RKO (cell line): ENCODE data around the gene VAMP4.
"Not testable (repeated sequence)": the region's sequence is repeated elsewhere in the genome, so short reads cannot be mapped to it uniquely, and the experiment has no call there.

ENCODE experiments used
- DNase-seq: peaks from one replicate; pipeline ENCODE4 v3.0.0-alpha.2; 2016; ENCODE audit warnings: low spot score

The VAMP4 gene

DNA sequence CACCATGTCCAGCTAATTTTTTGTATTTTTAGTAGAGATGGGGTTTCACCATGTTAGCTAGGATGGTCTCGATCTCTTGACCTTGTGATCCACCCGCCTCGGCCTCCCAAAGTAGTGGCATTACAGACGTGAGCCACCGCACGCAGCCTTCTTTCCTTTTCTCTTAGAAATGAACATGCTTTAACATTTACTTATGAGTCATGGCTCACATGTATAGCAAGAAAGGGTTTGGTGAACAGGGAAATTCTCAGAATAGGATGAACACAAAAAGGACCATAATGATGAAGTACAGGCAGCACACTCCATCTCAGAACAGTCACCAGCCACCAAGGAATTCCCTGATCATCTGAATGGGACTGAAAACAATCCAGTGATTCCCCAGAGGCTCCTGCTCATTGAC is 9.4 kb upstream of the VAMP4 start:
- no peak for DNase-seq

DNA sequence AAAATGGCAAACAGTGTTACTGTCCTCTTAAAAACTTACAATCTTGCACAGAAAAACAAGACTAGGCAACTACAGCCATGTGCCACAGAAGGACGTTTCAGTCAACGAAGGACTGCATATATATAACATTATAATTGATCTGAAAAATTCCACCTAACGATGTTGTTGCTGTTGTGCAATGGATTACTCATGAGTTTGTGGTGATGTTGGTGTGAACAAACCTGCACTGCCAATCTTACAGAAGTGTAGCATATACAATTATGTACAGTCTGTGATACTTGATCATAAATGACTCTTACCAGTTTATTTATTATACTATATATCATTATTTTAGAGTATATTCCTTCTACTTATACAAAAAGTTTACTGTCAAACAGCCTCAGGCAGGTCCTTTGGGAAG is 6.8 kb upstream of the VAMP4 start:
- DNase-seq: no peak

DNA sequence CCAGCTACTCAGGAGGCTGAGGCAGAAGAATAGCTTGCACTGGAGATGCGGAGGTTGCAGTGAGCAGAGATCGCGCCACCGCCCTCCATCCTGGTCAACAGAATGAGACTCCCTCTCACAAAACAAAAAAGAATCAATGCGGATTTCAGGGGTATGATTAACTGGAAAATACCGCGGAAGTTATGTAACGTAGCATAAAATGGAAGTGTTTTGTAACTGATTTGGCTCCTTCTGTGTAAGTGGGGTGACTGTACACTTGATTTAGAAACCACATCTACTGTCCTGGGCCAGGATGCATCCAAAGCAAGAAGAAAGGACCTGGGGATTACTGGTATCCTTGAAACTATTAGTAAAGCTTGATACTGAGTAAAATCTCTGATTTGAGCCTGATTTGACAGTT is 3.1 kb upstream of the VAMP4 start:
- DNase-seq: no peak

DNA sequence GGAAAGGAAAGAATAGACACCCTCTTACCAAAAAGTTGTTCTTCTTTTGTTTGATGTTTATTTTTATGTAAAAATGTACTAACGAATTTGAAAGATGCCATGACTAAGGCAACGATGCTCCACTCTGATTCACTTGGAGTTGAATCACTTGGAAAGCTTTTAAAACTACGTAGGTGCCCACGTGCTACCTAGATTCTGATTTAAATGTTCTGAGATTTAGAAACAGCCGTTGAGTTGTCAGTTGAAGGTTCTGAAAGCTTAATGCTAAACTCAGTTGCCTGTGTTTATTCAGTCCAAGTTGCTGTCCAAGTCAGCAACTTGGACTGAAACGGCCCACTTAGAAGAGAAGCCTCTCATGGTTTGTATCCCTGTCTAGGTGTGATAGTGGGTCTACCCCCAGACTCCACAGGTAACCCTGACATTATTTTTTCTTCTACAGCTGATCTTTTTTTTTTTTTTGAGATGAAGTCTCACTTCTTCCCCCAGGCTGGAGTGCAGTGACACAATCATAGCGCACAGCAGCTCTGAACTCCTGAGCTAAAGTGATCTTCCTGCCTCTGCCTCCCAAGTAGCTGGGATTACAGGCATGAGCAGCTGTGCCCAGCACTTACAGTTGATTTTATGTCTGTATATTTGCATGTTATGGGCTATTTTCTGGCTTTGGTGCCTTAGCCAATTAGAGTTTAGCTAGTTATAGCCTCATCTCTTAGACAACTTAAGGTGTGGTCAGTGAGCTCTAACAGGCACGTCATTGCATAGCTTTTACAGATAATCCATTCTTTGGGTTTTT is 1.4 kb upstream of the VAMP4 start:
- DNase-seq: peak; percentile 93

DNA sequence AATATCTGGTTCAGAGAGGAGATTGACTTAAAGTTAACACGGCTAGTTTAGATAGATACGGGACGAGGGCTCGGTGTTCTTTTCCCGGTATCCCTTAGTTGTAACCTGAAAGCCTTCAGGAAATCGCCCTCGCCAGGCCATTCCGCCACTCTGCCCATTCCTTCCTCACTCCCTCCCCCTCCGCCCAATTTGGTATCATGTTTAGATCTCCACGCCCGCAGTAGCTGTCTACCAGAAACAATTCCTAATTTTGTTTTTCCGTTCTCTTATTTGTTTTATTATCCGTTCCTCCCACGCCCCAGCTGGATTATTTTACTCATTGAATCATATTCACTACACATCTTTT is 685 bp upstream of the VAMP4 start:
- DNase-seq: peak; percentile 63

DNA sequence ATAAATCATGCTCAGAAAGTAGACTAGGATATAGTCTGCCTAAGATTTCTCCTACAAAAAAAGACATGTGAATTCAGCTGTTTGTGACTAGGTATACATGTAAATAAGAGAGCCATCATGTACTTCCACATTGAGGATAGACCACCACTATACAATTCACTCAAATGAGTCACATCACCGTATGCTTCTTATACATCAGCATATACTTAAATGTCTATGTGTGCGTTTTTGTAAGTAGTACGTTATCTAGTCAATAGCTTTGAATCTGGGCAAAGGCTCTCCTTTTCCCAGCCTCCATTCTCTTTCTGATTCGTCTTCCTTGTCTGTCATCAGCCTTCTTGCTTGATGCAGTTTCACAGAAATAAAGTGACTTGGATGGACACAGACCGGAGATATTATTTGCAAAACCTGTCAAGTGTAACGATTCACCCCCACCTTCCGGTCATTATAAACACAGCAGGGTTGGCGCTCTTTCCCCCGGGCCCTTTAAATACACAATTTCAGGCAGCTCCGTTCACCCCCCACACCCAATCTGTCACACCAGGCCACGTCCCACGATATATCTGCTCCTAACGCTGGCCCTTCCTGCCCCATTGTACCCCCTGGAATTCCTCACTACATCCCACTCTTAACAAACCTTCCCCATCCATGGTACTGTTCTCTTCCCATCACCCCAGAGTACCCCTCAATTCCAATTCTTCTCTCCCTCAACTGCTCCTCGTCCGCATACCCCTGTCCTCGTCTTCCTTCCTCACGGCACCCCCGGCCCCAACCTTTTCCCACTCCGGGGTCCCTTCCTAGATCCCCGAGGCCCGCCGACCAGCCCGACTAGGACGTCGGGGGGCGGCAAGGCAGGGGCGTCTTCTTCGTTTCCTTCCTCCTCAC is 636 bp downstream of the VAMP4 start:
- DNase-seq: peak; percentile 80

DNA sequence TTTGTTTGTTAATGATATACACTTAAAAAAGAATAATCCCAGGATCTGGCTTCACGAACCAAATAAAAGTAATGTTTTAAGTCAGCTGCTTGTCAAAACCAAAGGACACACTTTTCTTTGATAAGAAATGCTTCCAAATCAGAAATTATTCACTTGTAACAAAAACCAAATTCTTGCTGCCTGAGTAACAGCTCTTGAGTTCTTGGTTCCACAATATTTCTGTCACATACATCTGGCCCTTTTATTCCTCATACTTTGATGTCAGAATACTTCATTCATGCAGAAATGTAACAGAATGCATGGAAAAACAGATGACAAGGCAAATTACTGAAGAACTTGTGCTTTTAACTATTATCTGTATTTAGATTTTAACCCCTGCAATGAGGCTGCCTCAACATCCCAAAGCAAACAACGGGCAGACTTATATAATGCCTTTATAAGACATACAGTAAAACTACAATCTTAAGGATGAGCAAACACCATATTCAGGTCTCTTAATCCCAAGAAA is 1.5 kb downstream of the VAMP4 start:
- peak; percentile 29 for DNase-seq

DNA sequence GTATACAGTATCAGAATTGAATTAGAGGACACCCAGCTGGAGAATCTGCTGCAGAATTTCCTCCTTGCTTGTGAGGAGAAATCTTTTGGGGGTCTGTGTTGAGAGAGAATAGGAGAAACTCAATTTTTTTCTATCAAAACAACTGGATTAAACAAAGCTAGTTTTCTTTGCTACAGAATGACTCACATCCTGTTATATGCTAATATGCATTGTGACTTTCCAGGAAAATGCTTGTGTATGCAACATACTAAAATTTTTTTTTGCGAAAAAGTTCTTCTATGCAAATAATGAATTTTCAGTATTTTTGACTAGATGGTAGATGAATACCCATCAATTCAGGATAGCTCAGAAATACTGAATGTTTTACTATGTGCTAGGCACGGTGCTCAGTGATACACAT is 2.2 kb downstream of the VAMP4 start:
- DNase-seq: peak; percentile 53

DNA sequence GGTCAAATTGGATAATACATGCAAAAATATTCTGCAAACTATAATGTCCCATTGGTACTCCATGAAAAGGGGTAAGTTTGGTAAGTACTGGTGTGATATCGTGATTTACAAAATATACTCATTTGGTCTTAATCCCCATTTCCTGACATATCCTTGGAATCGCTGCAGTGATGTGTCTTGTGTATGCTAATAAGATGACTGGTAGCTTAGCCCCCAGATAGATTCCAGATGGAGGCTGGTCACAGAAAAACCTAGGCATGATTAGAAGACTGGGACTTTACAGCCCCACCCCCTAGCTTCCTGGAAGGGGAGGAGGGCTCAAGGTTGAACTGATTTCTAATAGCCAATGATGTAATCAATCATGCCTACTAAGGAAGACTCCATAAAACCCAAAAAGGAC is 3.0 kb downstream of the VAMP4 start:
- DNase-seq: no peak

DNA sequence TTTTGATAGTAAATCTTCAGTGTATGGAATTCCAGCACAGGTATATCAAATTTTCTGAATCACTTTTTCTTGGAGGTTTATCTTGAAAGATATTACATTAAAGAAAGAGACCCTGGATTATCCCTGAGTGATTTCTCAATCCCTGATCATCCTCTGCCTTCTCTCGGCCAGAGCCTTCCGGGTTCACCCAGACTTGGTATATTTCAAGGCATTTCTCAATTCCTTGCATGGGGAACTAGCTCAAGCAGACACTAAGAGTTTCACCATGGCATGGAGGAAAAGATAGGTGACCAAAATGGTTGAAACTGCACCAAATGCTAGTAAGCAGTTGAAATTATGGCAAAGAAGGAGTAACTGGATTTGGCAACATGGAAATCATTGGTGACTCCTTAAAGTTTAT is 5.7 kb downstream of the VAMP4 start:
- no peak for DNase-seq

DNA sequence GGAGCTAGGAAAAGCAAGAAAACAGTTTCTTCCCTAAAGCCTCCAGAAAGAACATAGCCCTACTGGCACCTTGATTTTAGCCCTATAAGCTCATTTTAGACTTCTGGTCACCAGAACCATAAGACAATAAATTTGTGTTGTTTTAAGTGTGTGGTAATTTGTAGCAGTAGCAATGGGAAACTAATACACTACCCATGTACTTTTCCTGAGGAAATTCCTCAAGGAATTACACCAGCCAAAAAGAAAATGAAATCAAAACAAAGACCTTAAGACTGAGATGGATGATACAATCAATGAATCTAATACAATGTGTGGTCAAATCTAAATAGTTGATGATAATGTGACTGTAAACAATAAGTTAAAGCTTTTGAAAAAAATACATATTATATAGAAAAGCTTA is 11.8 kb downstream of the VAMP4 start:
- DNase-seq: no peak

DNA sequence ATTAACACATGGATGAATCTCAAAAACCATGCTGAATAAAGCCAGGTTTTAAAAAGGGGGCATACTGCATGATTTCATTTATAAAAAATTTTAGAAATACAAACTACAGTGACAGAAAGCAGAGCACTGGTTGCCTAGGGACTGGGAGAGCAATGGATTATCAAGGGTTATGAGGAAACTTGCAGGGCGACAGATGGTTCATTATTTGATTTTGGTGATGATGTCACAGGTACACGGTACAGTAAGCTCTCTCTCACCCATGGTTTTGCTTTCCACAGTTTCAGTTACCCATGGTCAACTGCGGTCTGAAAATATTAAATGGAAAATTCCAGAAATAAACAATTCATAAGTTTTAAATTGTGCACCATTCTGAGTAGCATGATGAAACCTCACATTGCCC is 14.1 kb downstream of the VAMP4 start:
- DNase-seq: no peak

DNA sequence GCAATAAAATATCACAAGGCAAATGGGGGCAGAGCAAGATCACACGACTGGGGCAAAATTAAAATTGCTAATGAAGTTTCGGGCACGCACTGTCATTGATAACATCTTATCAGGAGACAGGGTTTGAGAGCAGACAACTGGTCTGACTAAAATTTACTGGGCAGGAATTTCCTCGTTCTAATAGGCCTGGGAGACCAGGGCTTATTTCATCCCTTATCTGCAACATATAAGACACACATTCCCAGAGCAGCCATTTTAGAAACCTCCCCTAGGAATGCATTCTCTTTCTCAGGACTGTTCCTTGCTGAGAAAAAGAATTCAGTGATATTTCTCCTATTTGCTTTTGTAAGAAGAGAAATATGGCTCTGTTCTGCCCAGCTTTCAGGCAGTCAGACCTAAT is 18.7 kb downstream of the VAMP4 start:
- not testable (repeated sequence) for DNase-seq

DNA sequence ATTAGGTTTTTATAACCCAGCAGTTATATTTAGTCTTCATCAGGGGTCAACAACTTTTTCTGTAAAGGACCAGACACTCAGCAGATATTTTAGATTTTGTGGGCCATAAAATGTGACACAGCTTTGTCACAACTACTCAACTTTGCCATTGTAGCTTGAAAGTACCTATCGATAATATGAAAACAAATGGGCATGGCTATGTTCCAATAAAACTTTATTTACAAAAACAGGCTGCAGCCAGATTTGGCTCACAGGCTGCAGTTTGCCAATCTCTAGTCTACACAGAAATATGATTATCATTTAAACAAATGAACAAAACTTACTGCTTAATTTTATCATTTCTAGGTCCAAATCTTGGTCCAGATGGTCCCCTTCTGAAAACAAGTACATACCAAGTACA is 23.0 kb downstream of the VAMP4 start:
- DNase-seq: no peak

DNA sequence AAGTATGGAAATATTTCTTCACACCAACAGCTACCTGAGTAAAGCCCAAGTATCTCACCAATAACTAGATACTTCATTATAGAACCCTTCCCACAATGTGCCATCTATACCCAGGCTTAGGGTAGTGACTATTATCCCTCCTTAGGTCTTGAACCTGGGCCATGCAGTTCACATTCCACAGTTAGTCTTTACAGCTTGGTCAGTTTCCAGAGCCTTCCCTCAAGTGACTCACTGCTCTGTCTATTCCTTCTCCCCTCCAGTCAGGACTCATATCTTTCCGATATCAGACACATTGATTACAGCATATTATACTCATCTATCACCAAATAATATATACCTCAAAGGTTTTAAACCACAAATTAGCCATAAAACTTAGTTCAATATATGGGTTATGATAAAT is 23.6 kb downstream of the VAMP4 start:
- DNase-seq: no peak

DNA sequence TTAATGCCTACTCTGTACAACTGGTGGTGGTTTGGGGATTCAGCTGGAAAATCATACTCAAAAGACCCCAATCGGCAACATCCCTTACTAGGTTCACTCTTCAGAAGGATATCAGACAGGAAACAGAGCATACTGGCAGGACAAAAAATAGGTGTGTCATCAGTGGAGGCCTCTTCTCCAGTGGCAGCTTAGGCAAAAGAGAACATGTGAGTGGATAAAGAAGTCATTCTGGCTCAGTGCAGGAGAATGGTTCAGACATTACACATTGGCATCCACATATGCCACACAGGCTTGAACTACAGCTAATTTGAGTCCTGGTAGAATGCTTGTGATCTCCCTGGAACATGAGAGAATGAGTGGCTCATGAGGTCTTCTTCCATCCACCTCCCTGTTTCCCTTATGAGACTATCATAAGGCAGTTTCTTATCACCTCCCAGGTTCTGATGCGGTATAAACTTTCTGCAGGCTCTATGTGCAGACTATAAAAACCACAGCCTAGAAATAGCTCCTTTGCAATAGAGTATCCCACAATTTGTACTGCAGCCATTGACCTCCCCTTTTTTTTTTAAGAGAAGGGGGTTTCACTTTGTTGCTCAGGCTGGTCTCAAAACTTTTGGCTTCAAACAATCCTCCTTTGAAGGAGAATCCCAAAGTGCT is 24.7 kb downstream of the VAMP4 start:
- no peak for DNase-seq

DNA sequence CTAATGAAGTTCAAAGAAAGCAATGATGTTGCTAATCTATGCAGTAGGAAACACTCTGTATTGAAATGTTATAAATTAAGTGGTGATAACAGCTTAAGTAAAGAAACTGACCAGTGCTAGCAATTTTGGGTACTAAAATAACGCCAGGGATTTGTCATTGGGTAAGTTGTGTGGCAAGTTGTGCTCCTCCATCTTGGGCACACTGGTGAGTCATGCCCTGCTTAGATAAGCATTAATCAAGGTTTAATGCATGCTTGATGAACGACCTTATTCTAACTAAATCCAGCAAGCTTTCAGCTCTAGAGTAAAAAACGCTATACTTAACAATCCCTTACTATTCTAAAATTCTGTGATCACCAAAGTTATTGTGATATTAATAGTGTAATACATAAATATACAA is 25.2 kb downstream of the VAMP4 start:
- DNase-seq: no peak

DNA sequence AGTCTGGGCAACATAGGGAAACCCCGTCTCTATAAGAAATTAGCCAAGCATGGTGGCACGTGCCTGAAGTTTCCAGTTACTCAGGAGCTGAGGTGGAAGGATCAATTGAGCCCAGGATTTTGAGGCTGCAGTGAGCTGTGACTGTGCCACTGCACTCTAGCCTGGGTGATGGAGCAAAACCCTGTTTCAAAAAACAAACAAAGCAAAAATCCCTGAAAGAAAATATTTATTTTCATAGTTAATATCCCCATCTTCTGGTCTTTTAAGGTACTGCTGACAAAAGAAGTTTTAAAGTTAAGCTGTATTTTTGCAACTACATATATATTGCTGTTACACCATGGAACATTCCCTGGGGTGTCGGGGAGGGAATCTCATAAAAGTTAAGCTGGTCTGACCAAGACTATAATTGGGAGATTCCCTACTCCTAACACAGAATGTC is 26.0 kb downstream of the VAMP4 start:
- DNase-seq: peak; percentile 43

DNA sequence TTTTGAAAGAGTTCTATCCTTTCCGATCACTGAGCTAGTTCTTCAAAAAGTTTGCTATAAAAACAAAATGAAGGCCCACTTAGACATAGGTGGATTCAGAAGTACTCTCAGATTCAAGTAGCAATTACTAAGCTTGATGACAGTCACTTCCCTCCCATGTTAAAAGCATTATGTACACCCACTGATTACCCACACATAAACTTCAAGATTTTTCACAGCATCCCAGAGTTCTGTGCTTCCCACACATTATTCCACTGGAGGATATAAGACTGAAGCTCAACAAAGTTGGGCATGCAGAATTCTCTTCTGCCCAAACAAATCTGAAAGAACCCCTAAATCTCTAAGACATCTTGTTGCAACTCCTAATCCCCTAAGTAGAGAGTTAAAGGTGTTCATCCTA is 29.5 kb downstream of the VAMP4 start:
- DNase-seq: no peak

DNA sequence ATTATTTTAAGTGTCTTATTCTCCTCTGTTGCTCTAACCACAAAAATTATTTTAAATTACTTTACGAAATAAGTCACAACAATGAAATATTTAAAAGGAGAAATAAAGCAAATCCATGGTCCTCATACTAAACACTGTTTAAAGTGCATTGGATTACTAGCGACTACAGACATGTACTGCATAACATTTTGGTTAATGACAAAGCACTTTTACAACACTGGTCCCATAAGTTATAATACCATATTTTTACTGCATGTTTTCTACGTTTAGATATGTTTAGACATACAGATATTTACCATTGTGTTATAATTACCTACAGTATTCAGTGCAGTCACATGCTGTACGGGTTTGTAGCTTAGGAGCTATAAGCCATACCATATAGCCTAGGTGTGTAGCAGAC is 30.2 kb downstream of the VAMP4 start:
- no peak for DNase-seq

DNA sequence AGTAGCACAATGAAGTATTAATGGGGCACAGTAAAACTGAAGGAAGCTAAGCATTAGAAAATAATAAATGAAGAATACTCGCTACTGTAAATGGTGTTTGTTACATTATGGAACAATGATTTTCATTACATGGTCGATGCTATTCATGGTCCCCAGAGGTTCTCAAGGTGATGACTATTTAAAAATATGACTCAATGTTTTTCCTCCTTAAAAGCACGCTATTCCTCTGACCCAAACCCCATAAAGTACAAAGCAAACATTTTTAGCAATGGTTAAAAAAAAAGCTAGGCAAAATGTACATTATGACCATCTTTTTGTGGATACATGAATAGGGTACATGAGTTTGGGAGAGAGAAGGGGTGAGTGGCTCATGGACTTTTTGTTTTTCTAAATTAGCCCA is 34.3 kb downstream of the VAMP4 start:
- no peak for DNase-seq

DNA sequence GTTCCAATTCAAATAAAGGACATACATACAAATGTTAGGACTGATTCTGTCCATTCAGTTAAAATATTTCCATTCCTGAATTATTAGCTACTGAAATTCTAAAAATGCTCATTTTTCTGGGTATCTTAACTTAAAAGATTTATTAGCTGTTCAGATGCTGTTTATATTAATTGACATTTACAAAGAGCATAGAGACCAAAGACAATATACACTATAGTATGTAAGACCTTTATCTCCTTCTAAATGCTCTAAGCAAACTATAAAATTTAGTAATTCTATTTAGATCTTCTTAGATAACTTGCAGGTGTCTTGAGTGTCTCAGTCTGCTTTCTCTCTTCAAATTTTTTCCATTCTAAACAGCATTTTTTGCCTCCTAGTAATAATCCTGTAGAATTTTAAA is 39.3 kb downstream of the VAMP4 start:
- no peak for DNase-seq

DNA sequence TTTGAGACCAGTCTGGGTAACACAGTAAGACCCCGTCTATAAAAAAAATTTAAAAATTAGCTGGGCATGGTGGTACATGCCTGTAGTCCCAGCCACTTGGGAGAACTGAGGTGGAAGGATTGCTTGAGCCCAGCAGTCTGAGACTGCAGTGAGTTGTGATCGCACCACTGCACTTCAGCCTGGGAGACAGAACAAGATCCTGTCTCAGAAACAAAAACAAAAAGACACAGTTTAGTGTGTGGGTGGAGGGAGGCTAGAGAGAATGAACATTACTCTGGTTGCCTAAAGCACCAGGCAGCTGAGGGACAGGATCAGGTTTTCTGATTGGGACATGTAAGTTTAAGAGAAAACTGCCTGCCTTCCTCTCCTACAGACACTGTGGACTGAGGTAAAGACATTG is 42.3 kb downstream of the VAMP4 start:
- no peak for DNase-seq
